ENCODE data around the gene ZBTB7C.

The ZBTB7C gene

DNA sequence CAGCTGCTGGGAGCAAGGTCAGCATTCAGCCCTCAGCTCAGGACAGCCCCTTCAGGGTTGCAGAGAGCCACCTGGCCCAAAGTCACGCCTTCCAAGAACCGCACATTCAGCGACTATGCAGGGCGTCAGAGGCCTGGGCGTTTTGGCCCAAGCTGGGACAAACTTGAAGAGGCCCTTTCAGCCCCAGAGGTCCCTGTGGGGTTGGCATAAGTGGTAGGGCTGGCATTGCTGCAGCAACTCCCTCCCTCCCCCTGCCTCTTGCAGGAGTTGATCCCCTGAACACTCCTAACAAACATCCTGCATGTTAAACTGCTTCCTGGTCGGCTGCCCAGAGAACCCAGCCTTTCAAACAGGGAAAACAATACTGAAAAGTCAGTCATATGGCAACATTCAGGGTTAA, 285.9 kb downstream of the ZBTB7C start:
- DNase-seq (ENCODE audit: low read depth in 2 of 2), result no peak

DNA sequence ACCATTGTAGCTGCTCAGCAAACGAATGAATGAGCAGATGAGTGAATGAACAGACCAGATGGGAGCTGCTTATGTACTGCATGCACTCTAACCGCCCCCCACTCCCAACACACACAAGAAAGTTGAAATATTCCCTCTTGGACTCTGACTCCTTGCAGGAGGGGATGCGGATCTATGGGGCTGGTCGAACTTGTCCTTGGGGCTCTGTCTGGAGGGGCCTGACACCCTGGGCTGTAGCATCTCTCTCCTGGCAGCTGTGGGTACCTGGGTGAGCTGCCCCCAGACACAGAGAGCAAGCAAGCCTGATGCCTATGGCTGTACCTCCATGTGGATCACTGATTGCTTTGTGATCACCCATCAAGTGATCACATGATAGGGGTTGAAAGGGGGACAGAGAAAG, 286.4 kb downstream of the ZBTB7C start:
- DNase-seq (ENCODE audit: low read depth in 2 of 2), result no peak

DNA sequence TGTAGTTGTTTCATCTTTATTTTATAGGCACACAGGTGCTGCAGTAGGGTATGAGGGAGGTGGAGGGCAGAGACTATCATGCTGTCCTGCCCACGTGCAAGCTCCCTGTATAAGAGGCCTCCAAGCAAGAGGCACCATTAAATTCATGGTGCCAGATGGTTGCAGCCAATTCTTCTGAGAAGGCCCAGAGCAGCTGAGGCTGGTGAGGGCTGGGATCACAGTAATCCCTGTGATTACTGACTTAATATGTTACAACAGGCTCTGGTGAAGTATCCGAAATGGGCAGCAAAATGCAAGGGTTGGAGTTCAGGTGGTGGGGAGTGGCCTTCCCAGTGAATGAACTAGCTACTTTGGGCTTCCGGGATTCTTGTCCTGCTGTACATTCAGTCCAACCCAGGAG, 286.8 kb downstream of the ZBTB7C start:
- DNase-seq (ENCODE audit: low read depth in 2 of 2), result no peak

DNA sequence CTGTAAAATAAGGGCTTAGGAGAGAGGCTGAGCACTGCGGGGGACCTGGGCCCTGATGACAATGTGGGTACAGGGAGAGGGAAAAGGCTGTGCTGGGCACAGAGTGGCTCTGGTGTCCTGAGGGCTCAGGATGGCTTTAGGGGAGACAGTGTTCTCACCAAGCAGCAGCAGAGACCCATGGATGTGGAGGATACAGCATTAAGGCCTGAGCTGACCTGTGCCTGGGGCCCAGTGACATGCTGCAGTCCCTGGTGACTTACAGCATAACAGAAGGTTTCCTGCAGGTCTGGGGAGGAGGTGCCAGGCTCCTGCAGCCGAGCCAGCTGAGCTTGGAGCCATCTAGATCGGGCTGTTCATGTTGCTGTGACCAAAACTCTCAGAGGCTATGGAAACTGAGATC, 287.4 kb downstream of the ZBTB7C start:
- DNase-seq (ENCODE audit: low read depth in 2 of 2), result no peak

DNA sequence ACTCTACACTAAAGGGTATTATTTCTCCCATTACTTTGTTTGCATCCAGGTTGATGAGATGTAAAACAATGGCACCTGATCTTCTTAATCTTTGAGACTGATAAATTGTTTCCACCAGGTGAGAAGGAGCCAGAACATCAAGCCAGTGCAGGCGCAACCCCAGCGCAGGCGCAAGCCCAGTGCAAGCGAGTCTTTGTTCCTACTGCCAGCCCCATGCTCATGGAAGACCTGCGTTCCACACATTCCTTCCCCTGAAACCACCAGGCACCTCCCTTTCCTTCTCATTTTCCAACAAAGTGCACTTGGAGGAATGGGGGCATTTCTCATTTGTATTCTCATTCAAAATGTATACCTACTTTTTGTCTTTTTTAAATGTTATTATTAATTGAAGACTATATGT, 290.0 kb downstream of the ZBTB7C start:
- no peak for DNase-seq (ENCODE audit: low read depth in 2 of 2)

DNA sequence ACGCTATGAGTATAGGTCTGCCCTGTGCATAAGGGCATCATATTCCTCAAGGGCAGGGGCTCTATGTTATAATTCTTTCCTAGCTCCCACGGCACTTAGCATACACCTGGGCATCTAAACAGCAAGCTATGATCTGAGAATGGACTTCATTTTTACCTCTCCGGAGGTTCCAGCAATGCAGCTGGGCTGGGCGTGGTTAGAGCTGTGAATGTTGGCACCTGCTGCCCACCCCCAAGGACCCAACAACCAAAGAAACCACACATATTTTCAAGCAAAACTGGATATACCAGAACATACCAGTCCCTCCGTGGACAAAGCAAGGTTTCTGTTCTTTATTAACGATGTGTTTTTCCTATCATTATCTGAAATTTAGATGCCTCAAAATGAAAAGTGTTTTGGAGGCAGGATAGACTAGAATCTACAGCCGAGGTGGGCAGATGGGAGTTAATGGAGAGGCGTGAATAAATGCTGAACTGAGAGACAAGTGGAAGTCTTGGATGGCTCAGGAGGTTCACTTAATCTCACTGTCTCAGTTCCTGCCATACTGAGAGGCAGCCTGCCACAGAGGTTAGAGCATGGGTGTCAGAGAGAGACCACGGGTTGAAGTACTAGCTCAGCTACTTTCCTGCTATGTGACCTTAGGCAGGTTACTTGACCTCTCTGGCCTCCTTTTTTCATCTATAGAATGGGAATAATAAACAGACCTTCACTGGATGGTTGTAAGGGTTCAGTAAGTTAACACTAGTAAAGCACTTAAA, 292.1 kb downstream of the ZBTB7C start:
- no peak for DNase-seq (ENCODE audit: low read depth in 2 of 2)

DNA sequence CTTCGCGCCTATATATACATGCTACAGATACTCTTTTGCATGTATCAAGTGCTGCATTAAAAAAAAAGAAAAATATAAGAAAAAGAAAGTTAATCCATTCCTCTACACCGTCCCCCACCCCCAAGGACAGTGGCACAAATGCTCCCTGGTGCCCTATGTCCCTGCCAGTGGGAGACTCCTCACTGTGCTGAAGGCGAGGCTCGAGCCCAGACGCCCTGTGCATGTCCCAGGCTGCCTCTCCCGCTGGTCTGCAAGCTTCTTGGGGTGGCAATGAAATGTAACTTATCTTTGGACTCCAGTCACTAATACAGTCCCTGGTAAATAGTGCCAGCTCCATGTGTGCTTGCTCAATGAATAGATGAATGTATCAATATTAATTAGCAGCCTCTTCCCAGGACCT, 293.2 kb downstream of the ZBTB7C start:
- no peak for DNase-seq (ENCODE audit: low read depth in 2 of 2)

DNA sequence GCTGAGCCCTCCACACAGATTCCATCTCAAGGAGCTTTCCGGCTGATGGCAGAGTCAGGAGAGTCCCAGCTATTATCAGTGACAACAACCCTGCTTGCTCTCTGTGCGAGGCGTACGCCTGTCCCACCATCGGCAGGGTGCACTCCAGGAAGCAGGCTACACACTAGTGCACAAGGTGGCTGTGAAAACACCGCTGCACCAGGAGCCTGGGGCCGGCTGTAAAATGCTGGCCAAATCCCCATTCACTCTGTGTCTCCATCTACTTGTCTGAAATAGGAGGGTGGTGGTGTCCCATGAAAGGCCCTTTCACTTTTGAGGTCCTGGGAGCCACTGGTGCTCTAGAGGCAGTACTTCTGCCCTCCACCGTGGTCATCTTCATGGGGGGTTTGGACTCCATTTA, 295.5 kb downstream of the ZBTB7C start:
- DNase-seq (ENCODE audit: low read depth in 2 of 2), result no peak

DNA sequence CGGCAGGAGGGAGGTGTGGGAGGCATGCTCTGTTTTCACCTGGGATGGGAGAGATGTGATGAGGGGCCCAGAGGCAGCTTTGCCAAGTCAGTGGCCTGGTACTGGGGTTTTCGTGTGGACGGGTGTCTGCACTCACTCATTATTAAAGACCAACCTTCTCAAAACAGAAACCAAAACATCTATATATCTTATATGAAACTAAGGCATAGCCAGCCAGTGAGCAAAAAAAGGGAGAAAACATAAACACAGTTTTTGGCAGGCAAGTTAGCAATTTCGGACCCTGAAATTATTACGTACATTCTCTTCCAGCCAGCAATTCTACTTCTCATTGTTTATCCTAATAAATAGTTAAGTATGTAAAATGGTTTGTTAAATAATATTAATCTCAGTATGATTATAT, 297.6 kb downstream of the ZBTB7C start:
- DNase-seq (ENCODE audit: low read depth in 2 of 2), result no peak

DNA sequence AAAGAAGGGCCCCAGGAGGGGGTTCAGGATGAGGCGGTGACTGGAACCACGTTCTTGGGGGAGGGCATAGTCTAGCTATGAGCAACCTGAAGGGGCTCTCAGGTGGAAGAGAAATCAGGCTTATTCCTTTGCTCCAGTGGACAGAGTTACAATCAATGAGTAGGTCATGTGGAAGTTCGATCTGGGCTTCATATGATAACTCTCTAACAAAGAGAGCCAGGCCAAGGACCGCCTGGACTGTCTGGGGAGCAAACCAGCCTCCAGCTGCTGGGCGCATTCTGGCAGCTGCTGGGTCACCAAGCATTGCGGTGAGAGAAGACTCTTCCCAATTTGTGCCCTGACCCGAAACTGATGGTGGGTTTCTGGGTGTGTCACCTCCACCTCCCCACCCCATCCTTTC, 298.4 kb downstream of the ZBTB7C start:
- DNase-seq (ENCODE audit: low read depth in 2 of 2), result no peak

DNA sequence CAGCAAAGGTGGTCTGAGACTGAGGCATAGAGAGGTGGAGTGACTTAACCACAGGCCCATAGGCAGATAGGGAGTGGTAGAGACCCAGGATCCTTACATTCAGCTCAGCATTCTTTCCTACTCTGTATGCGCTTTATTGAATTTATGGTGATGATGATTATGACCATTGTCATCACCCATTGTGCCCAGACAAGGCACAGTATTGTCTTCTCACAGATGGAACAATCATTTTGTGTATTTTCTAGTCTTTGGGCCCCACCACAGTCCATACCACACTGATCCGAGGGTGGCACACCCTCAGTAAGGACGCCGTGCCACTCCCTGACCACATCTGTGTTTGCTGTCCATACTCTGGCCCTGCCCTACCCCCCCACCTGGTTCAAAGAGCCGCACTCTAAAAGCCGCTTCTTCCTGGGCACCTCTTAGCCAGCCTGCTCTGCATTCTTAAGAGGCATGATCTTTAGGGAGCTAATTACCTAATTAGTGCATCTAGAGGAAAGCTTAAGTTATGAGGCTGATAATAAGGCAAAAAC, 299.2 kb downstream of the ZBTB7C start:
- no peak for DNase-seq (ENCODE audit: low read depth in 2 of 2)

DNA sequence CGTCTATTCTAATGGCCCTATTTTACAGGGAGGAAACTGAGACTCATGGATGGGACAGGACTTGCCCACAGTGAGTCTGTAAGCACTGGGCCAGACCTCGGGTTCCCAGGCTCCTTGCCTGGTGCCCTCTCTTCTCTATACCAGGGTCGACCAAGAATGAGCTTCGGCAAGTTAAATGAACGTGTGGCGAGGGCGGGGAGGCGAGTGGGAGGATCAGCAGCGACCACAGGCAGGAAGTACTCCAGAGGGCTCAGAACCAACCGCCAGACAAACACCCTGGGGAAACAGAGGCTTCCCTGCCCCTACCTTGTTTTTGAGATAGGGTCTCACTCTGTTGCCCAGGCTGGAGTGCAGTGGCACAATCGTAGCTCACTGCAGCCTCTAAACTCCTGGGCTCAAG, 301.0 kb downstream of the ZBTB7C start:
- DNase-seq (ENCODE audit: low read depth in 2 of 2), result no peak

DNA sequence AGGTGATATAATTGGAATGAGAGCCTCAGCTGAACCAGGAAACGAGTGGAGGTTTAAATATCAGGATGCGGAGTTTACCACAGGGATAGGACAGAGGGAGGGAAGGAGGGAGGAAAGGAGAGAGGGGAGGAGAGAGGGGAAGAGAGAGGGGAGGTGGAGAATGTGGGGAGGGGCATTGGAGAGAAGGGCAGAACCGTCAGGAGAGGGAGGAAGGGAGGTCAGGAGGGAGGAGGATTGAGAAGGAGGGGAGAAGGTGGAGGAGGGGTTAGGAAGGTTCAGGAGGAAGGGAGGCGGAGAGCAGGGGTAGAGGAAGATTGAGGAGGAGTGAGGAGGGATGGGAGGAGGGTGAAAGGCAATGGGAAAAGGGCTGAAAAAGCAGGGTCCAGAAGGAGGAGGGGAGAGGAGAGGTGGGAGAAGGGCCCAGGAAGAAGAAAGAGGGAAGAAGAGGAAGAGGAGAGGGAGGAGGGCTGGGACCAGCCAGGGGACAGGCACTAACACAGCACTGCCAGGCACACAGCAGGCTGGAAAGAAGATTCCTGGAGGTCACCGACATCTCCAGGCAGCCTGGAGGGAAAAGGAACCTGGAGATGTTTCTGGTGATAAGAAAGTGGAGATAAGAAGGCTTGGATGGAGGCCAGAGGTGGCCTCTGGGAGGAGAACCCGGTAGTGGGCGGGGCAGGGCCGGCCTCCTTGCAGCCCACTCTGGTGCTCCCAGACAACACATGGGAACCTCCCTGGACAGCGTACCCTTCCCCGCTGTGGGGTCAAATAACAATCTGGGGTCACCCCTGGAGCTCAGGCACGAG, 302.0 kb downstream of the ZBTB7C start:
- DNase-seq (ENCODE audit: low read depth in 2 of 2), result no peak

DNA sequence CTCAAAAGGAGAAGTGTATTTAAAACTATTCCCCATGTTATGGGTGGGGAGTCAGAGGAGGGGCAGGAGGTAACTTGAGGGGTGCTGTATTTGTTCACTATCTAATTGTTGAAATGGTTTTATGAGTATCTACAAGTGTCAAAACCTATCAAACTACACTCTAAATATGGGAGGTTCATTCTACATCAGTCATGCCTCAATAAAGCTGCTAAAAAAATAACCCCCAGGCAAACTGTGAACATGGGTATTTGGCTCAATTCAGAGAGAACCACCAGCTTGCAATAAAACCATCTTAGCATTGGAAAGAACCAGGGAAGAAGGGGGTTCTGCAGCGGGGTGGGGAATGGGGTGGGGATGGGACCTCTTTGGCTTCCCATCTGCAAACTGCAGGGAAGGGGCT, 302.7 kb downstream of the ZBTB7C start:
- DNase-seq (ENCODE audit: low read depth in 2 of 2), result no peak

DNA sequence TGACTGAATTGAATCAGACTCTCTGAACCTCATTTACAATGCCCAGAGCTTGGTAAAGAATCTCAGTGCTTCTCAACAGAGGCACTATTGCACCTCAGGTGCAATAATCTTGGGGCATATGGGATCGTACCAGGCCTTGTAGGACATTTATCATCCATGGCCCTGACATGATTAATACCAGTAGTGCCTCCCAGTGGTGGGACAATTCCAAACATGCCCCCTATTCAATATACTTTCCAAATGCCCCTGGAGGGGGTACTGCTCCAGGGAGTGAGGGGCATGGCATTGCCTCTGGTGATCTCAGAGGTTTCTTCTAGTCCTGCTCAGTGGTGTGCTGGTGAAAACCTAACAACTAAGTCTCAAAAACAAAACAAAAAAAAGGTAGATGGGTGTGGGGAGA, 303.9 kb downstream of the ZBTB7C start:
- DNase-seq (ENCODE audit: low read depth in 2 of 2), result no peak

DNA sequence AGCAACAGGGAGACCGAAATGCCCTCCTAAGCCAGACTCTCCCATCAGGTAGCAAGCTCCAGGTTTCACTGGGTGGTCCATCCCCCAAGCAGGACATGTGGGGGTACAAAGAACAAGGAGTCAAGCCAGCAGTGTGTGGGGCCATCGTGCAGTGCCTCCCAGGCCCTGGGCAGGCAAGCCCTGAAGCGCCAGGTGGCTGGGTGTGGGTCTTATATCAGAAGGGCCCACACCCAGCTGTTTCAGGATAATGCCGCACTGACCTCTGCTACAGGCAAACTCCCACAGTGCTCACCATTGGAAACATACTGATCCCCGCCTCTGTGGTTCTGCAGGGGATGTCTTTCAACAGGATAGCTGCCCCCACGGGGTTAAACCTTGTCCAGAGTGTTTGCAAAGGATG, 304.5 kb downstream of the ZBTB7C start:
- no peak for DNase-seq (ENCODE audit: low read depth in 2 of 2)

DNA sequence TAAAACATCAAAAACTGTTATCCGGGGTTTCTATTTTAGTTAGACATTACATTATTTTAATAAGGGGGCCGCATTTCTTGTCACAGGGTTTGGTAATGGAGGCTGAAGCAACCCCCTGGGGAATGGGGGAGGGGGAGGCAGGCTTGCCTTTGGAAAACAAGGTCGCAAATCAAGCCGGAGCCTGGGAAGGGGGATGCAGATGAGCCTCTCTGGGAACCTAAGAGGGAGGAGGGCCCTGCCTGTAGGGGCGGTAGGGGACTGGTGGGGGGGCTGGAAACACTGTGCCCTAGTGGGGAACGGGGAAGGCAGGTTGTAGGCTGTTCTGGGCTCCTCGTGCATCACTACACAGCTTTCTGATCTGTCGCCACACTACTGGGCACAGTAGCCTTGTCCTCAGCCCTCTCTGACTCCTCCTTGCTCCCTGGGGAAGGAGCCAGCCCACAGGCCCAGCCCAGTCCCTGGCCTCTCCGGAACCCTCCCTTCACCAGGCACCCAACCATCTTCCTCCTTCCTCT, 308.5 kb downstream of the ZBTB7C start:
- DNase-seq (ENCODE audit: low read depth in 2 of 2), result no peak

DNA sequence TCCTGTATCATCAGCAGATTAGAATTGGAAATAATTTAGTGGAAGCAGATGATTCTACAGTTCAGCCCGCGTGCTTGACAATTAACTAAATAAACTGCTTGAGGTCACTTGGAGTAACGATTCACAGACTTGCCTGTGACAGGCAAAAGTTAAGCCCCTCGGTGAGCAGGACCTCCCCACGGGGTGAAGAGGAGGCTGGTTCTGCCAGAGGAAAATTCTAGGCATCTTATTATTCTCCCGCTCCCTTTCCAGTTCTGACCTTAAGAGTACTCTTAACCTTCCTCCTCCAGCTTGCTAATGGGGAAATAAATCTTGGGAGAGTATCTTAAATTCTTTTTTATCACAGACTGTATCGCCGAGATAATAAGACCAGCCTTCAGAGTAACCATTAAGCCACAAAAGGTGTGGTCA, 309.0 kb downstream of the ZBTB7C start:
- DNase-seq (ENCODE audit: low read depth in 2 of 2), result no peak

DNA sequence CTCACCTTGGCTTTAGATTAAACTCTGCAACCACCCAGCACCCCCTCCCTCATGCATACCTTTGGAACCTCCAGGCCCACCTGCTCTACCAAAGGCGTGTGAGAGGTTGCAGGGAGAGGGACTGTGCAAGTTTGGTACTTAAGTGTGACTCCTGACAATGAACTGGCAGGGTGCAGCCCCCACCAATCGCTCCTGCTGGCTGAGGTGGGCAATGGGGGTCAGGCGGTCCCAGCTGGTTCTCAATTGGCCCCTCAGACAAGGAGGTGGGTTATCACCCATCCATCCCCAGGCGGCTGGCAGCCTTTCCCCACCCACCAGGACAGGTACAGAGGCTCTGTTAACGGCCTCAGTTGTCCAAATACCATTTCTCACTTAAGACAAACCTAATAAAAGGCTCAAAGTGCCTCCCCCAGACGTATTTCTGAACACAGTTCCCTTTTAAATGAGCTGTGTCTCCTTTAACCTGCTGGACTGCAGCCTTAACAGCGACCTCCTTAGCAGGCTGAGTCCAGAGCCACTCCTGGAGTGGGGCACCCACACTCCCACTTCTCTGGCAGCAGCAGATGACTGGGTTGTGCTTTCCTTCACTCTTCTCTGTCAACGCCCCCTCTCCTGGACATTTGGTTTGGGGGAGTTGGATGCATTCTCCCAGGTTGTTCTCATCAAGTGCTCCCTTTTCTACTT, 309.6 kb downstream of the ZBTB7C start:
- no peak for DNase-seq (ENCODE audit: low read depth in 2 of 2)

DNA sequence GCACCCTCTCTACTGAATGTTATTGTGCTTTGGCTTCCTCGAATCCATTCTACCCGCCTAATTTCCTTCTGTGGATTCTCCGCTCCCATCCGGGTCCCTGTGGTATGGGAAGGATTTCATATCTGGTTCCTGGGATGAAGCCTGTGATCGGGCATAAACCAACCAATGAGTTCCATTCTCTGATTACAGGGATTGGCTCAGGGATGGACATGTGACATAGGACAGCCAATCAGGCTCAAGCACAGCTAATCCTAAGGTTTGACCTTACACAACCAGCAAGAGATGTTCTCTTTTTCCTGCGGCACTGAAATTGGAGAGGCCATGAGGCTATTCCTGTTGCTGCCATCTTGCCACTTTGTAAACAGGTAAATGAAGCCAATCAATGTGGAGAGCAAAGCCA, 310.6 kb downstream of the ZBTB7C start:
- no peak for DNase-seq (ENCODE audit: low read depth in 2 of 2)

DNA sequence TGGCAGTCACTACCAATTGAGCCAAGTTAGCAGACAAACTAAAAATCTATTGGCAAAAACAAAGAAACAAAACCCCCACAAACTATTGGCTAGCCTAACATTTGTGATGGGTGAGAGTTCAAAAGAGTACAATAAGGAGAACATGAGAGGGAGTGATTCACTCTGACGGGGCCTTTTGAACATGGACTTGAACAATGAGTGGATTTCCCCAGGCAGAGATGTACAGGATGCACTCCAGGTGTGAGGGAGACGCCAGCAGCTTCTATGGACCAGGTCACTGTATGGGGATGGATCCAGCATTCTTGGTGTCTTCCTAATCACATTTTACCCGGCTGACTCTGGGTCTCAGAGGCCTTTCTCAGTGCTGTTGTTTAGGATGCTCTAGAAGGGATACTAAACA, 311.2 kb downstream of the ZBTB7C start:
- no peak for DNase-seq (ENCODE audit: low read depth in 2 of 2)

DNA sequence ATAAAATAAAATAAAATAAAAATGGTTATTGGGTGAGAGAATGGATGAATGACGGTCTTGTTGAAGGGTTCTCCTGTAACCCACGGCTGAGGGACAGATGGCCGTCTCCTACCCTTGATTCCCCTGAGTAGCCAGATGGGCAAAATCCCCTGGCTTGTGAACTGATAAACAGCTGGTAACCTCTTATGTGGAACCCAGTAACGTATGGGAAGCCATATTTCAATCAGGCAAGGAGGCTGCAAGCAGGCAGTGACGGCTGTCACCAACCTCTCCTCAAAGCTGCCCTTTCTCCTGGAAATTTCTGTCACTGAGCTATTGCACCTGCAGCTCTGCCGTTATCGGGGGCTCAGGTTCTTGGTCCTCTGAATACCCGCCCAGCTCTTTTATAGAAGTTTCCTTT, 313.5 kb downstream of the ZBTB7C start:
- no peak for DNase-seq (ENCODE audit: low read depth in 2 of 2)
